Measurements from ENCODE around the gene OLFM1. TPM values are rescaled to one million over a fixed set of nuclear protein-coding genes. Genes with fewer than 3 reads are reported as not detected.
"Not testable (repeated sequence)": the region's sequence is repeated elsewhere in the genome, so short reads cannot be mapped to it uniquely, and the experiment has no call there.

OLFM1 gene
- total RNA-seq, 1 donor, result 0.43 TPM

GRCh38 chr9:135157856-135158563 is 70.5 kb downstream of the OLFM1 start:
- no peak overlapping the region for H3K4me3 ChIP-seq (ENCODE audit: low read depth, low read length)
- DNase-seq (ENCODE audit: low read depth), result no peak

GRCh38 chr9:135158564-135158937 is 71.1 kb downstream of the OLFM1 start:
- no peak for TF ChIP-seq CTCF (IDR thresholded peaks at IDR 0.05; ENCODE audit: insufficient read depth, low read depth, low read length)
- no peak for DNase-seq (ENCODE audit: low read depth)
- H3K4me3 ChIP-seq (ENCODE audit: low read depth, low read length), result no peak overlapping the region

More at GRCh38 chr9:135157856-135158563, 70.5 kb downstream of the OLFM1 start:
- no peak for TF ChIP-seq CTCF (IDR thresholded peaks at IDR 0.05; ENCODE audit: insufficient read depth, low read depth, low read length)

GRCh38 chr9:135159801-135160200 is 72.3 kb downstream of the OLFM1 start:
- H3K4me3 ChIP-seq (ENCODE audit: low read depth, low read length), result no peak overlapping the region
- DNase-seq (ENCODE audit: low read depth), result no peak
- no peak for TF ChIP-seq CTCF (IDR thresholded peaks at IDR 0.05; ENCODE audit: insufficient read depth, low read depth, low read length)

DNA sequence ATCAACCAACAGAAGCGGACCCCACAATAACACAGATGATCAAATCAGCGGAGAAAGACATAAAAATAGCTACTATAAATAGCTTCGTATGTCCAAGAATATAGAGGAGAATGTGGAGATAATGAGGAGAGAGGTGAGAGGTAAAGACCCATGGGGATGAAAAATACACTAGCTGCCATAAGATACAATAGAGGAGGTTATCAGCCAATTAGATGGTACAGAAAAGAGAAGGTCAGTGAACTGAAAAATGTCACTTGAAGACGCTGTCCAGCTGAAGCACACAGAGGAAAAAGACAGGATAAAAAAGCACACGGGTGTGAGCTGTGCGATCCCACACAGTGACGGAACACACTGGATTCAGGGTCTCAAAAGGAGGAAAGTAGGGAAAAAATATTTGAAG is 73.4 kb downstream of the OLFM1 start:
- TF ChIP-seq CTCF (IDR thresholded peaks at IDR 0.05; ENCODE audit: insufficient read depth, low read depth, low read length), result no peak
- DNase-seq (ENCODE audit: low read depth), result no peak
- no peak overlapping the region for H3K4me3 ChIP-seq (ENCODE audit: low read depth, low read length)

DNA sequence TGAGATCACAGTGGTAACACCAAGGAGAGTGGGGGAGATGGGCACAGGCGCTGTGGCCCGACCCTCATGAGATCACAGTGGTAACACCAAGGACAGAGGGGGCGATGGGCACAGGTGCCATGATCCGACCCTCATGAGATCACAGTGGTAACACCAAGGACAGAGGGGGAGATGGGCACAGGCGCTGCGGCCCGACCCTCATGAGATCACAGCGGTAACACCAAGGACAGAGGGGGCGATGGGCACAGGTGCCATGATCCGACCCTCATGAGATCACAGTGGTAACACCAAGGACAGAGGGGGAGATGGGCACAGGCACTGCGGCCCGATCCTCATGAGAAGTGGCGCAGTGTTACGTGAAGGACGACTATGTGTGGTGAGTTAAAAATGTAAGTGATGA is 75.1 kb downstream of the OLFM1 start:
- not testable (repeated sequence) for DNase-seq (ENCODE audit: low read depth); H3K4me3 ChIP-seq (ENCODE audit: low read depth, low read length)

GRCh38 chr9:135163023-135163780 is 75.7 kb downstream of the OLFM1 start:
- H3K4me3 ChIP-seq (ENCODE audit: low read depth, low read length), result no peak overlapping the region
- TF ChIP-seq CTCF (IDR thresholded peaks at IDR 0.05; ENCODE audit: insufficient read depth, low read depth, low read length), result no peak
- no peak for DNase-seq (ENCODE audit: low read depth)

DNA sequence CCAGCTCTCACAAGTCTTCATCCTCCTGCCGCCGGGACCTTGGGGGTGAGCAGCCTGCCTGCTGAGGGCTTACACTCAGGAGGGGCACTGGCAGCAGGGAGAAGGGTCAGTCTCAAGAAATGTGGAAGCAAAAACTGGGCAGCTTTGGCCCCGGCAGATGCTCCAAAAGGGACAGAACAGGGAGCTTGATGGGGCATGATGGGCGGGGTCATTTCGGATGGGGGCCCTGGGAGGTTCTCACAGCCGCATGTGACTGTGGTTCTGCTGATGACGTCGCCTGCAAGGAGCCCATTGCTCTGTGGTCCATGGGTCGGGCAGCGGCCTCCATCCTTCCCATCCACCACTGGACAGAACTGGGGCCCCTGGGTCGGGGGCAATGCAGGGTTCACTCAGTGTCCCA is 76.6 kb downstream of the OLFM1 start:
- no peak overlapping the region for H3K4me3 ChIP-seq (ENCODE audit: low read depth, low read length)
- DNase-seq (ENCODE audit: low read depth), result no peak
- no peak for TF ChIP-seq CTCF (IDR thresholded peaks at IDR 0.05; ENCODE audit: insufficient read depth, low read depth, low read length)
